ENCODE results near the gene KLHL33. TPM values are rescaled to one million over a fixed set of nuclear protein-coding genes. Genes with fewer than 3 reads are reported as not detected.

The KLHL33 gene
- total RNA-seq, 6 experiments from 2014 or later, result 0.06 to 0.19 (median 0.11) TPM; not detected in 1

DNA sequence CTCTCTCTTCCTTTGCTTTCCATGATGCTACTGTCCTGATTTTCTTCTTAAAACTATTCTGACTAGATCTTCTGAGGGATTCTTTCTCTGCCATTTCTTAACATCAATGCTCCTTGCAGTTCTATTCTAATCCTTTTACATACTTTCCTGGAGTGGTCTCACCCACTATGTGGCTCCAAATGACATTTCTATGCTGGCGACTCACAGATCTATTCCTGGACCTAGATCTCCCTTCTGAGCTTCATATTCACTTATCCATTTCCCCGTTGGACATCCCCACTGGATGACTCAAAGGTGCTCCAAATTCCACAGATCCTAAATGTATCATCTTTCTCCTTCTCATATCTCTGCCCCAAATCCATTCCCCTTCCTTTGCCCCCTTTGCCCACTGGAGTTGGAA, 26.7 kb downstream of the KLHL33 start:
- Histone ChIP-seq H3K4me3 (no peak overlapping the region), H3K27me3 (no peaks in the 10 kb centered on the region), H3K36me3 (peaks cover 0 to 27% (median 16%) of the 10 kb centered on the region in 4 donors), H3K4me1 (peaks cover 0 to 4% (median 0%) of the 10 kb centered on the region in 4 donors), H3K27ac (no peak overlapping the region), H3K9me3 (no peaks in the 10 kb centered on the region)
- intact Hi-C loops (cut with DNase I), result no loop called here
- ATAC-seq, result no peak
- WGBS (ENCODE audit: insufficient coverage, low coverage, low lambda C conversion rate, missing lambda C conversion rate), result 92% methylated on average over 2 of the region's 2 CpGs
- DNase-seq, result no peak
- no peak for TF ChIP-seq POLR2A (IDR thresholded peaks at IDR 0.05)
- TF ChIP-seq, protein P1, sequence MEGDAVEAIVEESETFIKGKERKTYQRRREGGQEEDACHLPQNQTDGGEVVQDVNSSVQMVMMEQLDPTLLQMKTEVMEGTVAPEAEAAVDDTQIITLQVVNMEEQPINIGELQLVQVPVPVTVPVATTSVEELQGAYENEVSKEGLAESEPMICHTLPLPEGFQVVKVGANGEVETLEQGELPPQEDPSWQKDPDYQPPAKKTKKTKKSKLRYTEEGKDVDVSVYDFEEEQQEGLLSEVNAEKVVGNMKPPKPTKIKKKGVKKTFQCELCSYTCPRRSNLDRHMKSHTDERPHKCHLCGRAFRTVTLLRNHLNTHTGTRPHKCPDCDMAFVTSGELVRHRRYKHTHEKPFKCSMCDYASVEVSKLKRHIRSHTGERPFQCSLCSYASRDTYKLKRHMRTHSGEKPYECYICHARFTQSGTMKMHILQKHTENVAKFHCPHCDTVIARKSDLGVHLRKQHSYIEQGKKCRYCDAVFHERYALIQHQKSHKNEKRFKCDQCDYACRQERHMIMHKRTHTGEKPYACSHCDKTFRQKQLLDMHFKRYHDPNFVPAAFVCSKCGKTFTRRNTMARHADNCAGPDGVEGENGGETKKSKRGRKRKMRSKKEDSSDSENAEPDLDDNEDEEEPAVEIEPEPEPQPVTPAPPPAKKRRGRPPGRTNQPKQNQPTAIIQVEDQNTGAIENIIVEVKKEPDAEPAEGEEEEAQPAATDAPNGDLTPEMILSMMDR (IDR thresholded peaks at IDR 0.05), result no peak

DNA sequence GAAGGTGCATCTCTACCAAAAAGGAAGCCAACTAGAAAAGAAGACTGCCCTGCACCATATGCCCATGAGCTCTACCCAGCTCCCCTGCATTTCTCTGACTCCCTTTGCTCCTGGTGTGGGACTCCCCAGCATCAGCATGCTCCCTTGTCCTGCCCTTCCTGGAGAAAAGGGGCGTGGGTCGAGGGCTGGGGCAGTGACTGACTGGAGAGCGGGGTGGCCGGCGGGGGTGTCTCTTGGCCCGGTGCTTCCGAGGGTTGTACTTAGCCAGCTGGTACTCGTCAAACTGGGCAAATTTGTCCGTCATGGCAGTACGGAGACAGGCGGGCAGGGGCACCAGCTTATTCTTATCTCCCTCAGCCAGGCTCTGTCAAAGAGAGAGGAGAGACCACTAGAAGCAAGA, 32.4 kb downstream of the KLHL33 start:
- ATAC-seq (no peak), DNase-seq (peak in 1 of 3 donors; percentile 26)
- H3K9me3 ChIP-seq, result no peaks in the 10 kb centered on the region
- no peaks in the 10 kb centered on the region for H3K4me1 ChIP-seq
- intact Hi-C loops (cut with DNase I), result no loop called here
- H3K36me3 ChIP-seq, result peaks cover 0 to 71% (median 19%) of the 10 kb centered on the region in 4 donors
- no peak overlapping the region for H3K27ac ChIP-seq
- 100% methylated on average over 1 of the region's 11 CpGs for WGBS (ENCODE audit: insufficient coverage, low coverage, low lambda C conversion rate, missing lambda C conversion rate)
- H3K4me3 ChIP-seq, result no peak overlapping the region
- no peaks in the 10 kb centered on the region for H3K27me3 ChIP-seq
- TF ChIP-seq, protein P1 (IDR thresholded peaks at IDR 0.05), result no peak
- no peak for TF ChIP-seq POLR2A (IDR thresholded peaks at IDR 0.05)

DNA sequence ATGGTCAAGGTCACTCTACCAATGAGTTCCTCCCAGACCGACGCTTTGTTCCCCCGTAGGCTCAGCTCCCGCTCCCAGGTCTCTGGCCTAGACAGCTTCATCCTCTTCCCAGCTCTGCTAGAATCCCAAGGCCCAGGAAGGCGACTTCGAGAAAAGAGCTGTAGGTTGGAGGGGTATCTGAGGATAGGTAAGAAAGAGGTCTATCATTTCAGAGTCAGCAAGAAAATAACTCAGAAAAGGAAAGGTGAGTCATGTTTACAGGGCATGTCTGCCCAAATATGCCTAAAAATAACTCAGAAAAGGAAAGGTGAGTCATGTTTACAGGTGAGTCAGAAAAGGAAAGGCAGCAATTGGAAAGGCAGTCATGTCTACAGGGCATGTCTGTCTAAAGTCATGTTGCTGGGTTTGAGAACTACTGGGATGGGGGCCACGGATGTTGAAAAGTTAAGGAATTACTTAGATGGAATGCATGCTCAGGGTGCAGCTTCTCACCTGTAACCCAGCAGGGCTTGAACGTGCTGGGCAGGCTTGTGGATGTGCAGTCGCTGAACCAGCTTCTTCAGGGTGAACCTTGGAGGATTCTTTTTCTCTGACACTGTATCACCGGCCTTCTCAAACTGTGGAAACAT, 34.9 kb downstream of the KLHL33 start:
- 89% methylated on average over 5 of the region's 10 CpGs for WGBS (ENCODE audit: insufficient coverage, low coverage, low lambda C conversion rate, missing lambda C conversion rate)
- peaks cover 0 to 70% (median 15%) of the 10 kb centered on the region in 4 donors for H3K36me3 ChIP-seq
- no peaks in the 10 kb centered on the region for H3K27me3 ChIP-seq
- TF ChIP-seq POLR2A (IDR thresholded peaks at IDR 0.05), result no peak
- TF ChIP-seq, protein P1 (IDR thresholded peaks at IDR 0.05), result no peak
- no peak overlapping the region for H3K4me3 ChIP-seq
- ATAC-seq (peak in 1 of 4 donors; percentile 92), DNase-seq (no peak)
- H3K4me1 ChIP-seq, result no peaks in the 10 kb centered on the region
- H3K9me3 ChIP-seq, result no peaks in the 10 kb centered on the region
- intact Hi-C loops (cut with DNase I), result no loop called here
- no peak overlapping the region for H3K27ac ChIP-seq

DNA sequence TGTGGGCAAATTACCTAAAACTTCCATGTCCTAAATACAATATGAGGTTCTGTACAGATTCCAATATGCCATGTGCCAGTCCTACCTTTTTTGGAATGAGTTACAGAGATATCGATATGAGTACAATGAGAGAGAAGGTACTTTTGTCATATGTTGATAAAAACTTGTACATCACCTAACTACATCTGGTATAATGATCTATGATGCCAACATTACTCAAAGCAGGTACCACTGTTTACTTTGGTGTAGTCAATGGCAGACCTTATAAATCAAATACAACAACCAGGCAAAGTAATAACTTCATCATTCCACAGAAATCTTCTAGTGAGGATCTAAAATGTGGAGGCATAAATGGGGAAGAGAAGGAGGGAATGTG, 35.4 kb downstream of the KLHL33 start:
- 90% methylated on average over 1 of the region's 1 CpG for WGBS (ENCODE audit: insufficient coverage, low coverage, low lambda C conversion rate, missing lambda C conversion rate)

More for the DNA sequence above, 35.4 kb downstream of the KLHL33 start:
- H3K27ac ChIP-seq, result no peak overlapping the region
- no peak for TF ChIP-seq POLR2A (IDR thresholded peaks at IDR 0.05)
- TF ChIP-seq, protein P1 (IDR thresholded peaks at IDR 0.05), result no peak
- peaks cover 0 to 75% (median 17%) of the 10 kb centered on the region in 4 donors for H3K36me3 ChIP-seq
- no peak overlapping the region for H3K4me3 ChIP-seq
- intact Hi-C loops (cut with DNase I), result no loop called here
- peak in 1 of 4 donors; percentile 61 for ATAC-seq
- H3K27me3 ChIP-seq, result no peaks in the 10 kb centered on the region
- DNase-seq, result no peak
- H3K9me3 ChIP-seq, result no peaks in the 10 kb centered on the region
- H3K4me1 ChIP-seq, result no peaks in the 10 kb centered on the region
